HG03432 (cell line): ENCODE measurements around the gene GSTCD.
"Not testable (repeated sequence)": the region's sequence is repeated elsewhere in the genome, so short reads cannot be mapped to it uniquely, and the experiment has no call there.

Source experiments
- ATAC-seq: cut with Tn5 transposase; IDR thresholded peaks from one replicate; pipeline ENCODE4 v1.9.1; 2021; ENCODE audit warnings: mild to moderate bottlenecking, moderate library complexity; ENCODE audit not compliant: unreplicated experiment

GSTCD gene

DNA sequence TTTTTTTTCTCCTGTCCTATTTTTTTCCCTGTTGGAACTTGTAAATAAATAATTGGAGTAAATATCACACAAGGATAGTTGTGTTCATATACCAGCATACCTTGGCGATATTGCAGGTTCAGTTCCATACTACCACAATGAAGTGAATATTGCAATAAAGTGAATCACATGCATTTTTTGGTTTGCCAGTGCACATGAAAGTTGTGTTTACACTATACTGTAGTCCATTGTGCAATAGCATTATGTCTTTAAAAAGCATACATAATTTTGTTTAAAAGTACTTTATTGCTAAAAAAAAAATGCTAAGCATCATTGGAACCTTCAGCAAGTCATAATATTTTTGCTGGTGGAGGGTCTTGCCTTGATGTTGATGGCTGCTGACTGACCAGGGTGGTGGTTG, 88.6 kb downstream of the GSTCD start:
- ATAC-seq: no peak

DNA sequence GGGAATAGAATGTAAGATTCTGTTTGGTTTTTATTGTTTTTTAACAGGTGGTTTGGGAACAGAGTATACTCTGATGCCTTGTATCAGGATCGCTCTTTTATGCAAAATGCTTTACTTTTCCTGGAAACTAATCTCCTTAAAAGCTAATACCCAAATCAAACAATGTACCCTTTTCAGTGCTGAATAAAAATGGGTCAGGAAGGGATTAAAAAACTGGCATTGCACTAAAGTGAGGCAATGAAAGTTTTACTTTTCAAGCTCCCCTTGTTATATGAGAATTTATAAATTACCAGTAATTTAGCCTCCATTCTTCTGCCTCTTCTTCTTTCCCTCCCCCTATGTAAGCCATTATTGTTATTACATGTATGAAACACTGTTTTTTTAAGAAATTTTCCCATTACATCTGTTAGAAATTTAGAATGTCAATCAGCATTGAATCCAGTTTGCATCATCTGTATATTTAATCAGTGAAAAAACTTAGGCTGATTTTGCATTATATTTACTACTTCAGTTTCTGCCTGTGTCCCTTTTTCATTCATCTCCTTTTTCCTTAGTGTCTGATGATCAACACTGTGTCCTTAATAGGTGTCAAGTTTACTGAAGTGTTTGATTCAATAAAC, 97.0 kb downstream of the GSTCD start:
- no peak for ATAC-seq

DNA sequence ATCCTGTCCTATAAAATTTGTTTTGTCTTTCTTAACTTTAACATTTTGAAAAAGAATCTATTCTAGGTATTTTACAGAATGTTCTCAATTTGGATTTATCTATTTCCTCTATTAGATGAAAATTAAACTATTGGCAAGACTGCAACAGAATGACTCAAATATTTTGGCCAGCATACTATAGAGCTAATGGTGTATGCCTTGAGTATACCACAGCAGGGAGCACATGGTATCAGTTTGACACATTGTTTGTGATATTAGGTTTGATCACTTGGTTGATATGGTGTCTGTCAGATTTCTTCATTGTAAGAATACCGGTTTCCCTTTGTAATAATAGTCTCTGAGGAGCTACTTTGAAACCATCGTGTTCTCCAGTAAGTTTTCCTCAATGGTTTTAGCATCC, 98.9 kb downstream of the GSTCD start:
- ATAC-seq: no peak

DNA sequence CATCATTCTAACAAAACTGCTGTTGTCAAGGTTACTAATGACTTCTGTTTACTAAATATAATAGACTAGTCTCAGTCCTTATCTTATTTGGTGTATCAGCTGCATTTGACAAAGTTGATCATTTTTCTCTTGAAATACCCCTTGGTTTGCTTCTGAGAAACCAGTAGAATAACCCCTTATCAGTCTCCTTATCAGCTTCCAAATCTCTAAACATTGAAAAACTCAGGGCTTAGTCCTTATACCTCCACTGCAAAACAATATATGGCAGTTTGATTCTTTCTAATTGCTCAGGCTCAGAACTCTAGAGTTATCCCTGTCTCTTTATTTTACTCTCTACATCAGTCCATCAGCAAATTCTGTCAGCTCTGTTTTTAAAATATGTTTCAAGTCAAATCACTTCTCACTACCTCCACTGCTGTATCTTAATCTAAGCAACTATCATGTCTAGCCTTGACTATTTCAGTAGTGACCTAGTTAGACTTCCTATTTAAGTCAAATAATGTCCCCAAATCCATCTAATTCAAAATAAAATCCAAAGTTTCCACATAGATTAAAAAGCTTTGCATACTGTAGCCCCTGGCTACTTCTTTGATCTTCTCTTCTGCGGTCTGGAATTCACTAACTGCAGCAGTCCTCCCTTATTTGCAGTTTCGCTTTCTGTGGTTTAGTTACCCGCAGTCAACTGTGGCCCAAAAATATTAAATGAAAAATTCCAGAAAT, 99.6 kb downstream of the GSTCD start:
- no peak for ATAC-seq

DNA sequence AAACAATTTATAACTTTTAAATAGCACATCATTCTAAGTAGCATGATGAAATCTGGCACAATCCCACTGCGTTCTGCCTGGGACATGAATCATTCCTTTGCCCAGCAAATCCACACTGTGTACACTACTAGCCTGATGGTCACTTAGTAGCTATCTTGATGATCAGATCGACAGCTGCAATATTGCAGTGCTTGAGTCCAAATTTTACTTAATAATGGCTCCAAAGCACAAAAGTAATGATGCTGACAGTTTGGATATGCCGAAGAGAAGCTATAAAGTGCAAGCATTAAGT, 100.1 kb downstream of the GSTCD start:
- no peak for ATAC-seq

DNA sequence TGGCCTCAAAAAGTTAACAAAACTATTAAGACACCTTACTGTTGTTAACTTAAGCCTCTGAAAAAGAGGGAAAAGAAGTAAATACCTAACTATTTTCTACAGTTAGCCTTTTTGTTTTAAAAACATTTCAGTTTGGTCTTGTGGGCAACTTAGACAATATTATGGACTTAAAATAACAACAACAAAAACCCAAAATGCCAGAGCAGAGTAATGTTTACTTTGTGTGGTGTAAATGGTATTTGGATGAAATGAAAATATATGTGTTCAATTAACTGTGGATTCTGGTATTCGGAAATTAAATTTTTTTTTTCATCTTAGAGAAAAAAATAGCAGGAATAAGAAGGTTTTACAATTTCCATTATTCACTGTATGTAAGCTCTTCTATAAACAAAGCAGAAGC, 107.1 kb downstream of the GSTCD start:
- no peak for ATAC-seq

DNA sequence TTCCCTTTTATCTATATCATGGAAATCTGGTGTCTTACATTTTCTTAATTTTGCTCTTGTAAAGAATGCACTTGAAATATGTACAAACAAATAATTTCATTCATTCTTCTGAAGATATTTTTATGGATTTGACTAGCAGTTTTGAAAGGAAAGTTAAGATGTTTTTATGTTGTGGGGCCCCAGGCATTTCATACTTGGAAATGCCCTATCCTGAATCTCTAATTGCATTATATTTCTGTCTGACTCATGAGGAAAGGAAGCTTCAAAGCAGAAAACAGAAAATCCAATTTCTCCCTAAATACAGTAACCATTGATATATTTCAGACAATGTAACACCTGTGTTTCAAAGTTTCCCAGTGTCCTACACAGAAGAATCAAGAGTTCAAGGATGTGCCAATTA, 113.5 kb downstream of the GSTCD start:
- no peak for ATAC-seq

DNA sequence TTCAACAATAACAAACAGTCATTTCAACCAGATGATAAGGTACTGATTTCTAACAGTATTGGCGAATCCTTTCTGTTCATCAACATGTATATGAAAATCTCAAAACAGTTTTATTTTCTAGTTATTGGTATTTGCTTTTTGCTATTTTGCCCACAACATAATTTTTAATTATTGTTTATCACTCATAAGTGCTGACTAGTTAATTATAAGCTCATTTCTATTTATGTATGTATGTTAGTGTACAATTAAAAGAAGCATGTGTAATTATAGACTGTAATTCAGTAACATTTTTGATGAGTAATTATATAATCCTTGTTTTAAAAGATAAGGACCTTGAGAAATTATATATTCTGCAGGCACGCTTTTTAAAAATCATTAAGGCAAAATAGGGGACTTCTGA, 119.5 kb downstream of the GSTCD start:
- no peak for ATAC-seq

DNA sequence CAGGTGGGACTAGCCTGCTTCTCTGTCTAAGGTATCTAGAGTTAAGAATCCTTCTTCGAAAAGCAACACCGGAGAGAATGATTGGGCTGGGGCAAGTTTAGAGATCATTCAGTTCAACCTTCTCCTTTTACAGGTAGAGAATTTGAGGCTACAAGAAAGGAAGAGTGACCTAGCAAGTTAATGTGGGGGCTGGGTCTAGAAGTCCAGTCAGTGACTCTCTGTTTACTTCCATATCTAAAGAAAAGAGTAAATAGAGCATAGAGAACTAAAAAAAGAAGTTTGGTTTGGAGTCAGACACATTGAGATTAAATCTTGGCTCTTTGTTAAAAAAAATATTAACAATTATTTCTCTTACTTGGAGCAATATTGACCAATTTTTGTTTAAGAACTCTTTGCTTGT, 122.6 kb downstream of the GSTCD start:
- ATAC-seq: no peak

DNA sequence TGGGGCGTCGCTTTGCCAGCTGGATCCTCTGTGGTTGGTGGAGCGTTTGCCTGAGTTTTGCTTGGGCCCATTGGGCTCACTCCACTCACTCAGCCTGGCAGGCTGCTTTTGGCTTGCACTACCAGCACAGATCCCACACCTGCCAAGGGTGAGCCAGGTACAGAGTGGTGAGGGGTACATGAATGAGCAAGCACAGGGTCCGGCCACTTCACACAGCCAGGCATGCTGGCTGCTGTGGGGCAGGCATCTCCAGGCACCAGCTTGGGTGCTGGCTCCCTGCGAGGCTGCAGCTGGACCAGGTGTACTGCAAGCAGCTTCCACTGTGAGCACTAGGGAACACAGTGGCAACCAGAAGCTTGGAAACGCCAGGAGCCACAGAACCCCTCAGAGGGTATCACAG, 126.6 kb downstream of the GSTCD start:
- ATAC-seq: no peak

DNA sequence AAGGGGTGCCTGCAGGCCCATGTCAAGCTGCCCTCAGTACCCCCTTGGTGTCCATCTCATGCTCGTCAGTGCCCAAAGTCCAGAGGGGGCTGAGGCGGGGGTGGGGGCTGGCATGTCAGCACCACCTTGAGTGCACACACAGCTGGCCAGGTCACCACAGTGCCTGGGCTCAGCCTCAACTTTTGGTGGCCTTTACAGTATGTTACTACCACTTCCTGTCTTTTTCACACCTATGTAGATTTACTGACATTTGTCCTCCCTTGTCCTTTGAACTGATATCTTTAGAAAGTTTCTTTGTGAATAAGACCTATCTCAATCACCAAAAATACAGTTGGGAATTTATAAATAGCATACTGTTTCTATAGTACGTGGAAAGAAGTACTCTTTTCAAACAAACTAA, 128.0 kb downstream of the GSTCD start:
- no peak for ATAC-seq

DNA sequence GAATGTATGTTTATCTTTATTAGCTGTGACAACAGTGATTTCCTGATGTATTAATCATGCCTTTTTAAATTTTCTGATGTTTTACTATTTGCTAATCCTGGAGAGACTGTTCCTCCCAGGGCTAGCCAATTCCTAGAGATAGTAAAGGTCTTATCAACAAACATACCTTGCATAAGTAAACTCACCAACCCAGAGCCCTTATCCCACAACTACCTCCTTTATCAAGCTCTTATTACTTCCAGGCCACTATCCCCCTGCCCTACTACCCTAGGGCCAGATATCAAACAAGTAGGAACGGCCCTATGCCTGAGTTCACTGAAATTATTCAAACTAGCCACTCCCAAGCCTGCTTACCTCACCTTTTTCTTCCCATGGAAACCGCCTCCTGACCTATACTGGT, 128.5 kb downstream of the GSTCD start:
- ATAC-seq: no peak

DNA sequence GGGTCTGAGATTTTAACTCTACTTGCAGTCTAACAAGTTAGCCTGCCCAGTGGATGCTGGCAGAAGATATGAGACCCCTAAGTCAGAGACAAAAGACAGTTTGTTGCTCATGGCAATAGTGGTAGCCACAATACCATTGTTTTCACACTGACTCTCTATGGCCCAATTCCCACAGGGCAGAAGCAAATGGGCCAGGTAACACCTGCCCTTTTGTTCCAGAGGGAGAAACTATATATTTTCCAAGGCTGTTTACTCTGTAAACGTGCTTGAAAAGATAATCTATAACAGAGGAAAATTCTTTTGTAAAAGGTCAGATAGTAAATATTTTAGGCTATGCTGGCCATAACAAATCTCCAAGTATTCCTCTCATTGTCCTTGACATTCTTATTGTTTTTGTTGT, 129.5 kb downstream of the GSTCD start:
- no peak for ATAC-seq

DNA sequence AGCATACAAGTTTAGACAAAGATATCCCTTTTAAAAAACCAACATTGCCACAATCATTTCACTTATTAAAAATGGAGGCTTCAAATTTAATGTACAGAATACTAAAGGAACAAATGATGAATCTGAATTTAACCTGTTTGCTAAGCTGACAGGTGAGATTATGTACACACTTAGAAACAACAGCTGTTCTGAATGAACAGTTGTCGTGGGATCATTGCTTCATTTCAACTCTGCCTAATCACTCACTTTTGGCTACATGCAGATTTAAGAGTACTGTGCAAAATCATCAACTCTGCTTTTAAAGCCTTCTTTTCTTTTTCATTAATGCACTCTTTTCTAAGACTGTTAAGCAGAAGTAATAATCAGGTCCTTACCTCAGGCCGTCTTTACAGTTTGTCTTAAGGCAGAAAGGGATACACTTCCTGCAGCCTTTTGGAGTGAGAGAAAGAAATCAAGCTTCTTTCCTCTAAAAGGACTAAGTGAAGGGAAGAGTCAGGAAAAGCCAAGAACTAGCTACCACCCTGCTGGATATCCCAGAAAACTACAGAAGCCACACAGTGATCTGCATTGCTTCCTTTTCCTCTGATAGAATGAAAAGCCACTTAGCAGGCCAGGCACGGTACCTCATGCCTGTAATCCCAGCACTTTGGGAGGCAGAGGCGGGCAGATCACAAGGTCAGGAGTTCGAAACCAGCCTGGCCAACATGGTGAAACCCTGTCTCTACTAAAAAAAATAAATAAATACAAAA, 132.0 kb downstream of the GSTCD start:
- no peak for ATAC-seq

DNA sequence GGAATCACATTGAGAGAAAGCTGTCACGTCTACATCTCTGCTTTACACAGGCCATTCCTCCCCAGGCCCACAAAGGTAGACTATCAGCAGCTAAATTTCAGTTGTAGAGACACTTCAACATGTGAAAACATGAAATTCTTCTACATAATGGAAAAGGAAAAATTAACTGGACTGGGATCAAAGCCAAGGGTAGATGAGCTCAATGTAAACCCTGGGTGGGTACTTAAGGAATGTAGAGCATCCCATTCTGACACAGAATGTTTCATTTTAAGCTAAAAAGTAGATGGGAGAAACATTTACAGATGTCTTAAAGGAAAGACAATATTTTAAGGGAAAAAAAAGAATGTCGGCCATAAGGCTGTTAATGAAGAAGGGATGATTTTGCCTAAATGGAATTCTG, 135.4 kb downstream of the GSTCD start:
- ATAC-seq: no peak

DNA sequence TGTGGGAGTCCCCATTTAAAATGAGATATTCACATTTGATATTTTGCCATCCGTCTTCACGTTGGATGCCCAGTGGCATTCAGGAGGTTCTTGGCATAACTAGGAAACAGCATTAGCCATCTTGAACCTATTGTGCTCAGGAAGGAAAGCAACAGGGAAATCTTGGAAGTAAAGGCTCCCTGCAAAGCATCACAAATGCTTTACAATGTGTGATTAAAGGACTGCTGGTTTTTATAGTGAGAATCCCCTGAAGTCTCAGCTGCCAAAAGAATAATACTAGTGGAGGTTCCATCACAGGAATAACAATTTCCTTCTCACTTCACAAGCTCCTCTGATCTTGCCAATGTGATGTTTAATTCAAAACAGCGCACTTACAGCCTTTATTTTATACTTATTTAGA, 137.0 kb downstream of the GSTCD start:
- ATAC-seq: no peak

DNA sequence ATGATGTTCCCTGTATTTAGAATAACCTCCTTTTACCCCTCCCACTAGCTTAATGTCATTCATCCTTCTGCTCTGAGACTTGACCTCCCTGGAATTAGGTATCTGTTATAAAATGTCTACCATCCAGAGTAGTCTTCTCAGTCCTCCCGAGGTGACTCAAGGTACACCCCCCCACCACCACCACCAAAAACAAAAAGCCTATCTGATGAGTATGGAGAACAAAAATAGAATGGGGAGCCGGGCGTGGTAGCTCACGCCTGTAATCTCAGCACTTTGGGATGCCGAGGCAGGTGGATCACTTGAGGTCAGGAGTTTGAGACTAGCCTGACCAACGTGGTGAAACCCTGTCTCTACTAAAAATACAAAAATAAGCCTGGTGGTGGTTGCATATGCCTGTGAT, 139.8 kb downstream of the GSTCD start:
- ATAC-seq: not testable (repeated sequence)

DNA sequence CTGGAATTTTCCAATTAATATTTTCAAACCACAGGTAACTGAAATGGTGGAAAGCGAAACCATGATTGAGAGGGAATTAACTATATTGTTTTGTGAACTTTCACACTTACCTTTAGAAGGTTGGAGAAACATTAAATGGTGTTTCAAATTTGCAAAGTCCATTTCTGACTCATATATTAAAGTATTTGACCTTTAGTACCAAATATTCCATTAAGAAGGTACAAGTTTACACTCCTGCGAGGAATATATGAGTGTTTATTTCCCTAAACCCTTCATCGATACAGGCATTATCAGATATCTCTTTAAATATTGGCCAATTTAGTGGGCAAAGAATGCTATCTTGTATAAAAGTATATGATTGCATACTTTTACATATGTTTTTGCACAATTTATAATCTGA, 142.6 kb downstream of the GSTCD start:
- no peak for ATAC-seq

DNA sequence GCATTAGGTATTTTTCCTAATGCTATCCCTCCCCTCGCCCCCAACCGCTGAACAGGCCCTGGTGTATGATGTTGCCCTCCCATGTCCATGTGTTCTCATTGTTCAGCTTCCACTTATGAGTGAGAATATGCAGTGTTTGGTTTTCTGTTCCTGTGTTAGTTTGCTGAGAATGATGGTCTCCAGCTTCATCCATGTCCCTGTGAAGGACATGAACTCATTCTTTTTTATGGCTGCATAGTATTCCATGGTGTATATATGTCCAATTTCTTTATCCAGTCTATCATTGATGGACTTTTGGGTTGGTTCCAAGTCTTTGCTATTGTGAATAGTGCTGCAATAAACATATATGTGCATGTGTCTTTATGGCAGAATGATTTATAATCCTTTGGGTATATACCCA, 143.6 kb downstream of the GSTCD start:
- ATAC-seq: not testable (repeated sequence)

DNA sequence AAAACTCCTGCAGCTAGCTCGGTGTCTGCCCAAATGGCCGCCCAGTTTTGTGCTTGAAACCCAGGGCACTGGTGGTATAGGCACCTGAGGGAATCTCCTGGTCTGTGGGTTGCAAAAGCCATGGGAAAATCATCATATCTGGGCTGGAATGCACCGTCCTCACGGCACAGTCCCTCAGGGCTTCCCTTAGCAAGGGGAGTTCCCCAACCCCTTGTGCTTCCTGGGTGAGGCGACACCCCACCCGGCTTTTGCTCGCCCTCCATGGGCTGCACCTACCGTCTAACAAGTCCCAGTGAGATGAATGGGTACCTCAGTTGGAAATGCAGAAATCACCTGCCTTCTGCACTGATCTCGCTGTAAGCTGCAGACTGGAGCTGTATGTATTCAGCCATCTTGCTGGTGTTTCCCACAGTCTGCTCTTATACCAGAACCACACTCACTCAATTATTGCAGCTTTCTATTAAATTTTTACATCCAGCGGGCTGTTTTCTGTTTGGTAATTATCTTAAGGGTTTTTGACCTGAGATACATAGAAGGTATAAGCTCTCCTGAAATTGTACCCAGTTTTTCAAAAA, 150.0 kb downstream of the GSTCD start:
- ATAC-seq: peak; percentile 65

DNA sequence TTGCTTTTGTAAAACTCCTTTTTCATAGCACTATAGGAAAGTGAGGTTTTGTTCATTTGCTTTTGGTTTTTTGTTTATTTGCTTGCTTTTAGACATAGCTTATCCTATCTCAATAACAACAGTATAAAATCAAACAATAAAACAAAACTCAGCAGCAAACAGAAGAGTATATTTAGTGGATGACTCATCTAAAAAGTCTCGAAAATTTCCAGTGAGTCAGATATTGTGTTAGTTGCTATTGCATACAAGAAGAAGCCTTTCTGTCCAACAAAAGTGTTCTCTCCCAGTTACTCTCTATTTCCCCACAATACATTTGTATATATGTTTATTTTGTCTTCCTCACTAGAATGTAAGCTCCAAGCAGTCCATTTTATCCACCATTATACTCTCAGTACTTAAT, 150.6 kb downstream of the GSTCD start:
- ATAC-seq: peak; percentile 53

DNA sequence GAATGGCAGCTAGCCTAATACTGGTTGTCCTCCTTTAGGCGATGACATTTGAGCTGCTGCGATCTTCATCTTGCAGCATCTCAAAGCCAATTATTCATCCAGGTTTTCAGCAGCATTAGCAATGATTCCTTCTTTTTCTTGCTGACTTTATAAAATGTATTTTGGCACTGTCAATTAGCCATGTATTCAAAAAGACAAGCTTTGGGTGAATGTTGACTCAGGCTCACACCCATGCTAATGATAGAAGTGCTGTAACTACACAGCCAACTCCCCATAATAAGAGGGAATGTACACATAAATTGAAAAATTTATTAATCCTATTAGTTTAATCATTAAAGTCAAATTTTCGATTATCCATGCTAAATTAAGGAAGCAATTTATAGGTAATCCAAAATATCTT, 162.4 kb downstream of the GSTCD start:
- no peak for ATAC-seq
